Measurements from ENCODE around the gene TTYH3.

GRCh38 chr7:2707481-2707880 is 75.7 kb downstream of the TTYH3 start:
- TF ChIP-seq CTCF (conservative IDR thresholded peaks at IDR 0.05; ENCODE audit: low read depth, low read length) = no peak
- TF ChIP-seq EZH2 (IDR thresholded peaks at IDR 0.05; ENCODE audit: low read length, unreplicated experiment) = no peak
- TF ChIP-seq EZH2phosphoT487 (IDR thresholded peaks at IDR 0.05; ENCODE audit: borderline replicate concordance, low read length) = no peak
